Dedifferentiated amniotic fluid mesenchymal stem cell (primary cell): ENCODE data around the gene FAM120A.

Source experiments
- DNase-seq: peaks from one replicate; pipeline ENCODE4 v3.0.0-alpha.2; 2016; ENCODE audit errors: extremely low spot score

Gene FAM120A

DNA sequence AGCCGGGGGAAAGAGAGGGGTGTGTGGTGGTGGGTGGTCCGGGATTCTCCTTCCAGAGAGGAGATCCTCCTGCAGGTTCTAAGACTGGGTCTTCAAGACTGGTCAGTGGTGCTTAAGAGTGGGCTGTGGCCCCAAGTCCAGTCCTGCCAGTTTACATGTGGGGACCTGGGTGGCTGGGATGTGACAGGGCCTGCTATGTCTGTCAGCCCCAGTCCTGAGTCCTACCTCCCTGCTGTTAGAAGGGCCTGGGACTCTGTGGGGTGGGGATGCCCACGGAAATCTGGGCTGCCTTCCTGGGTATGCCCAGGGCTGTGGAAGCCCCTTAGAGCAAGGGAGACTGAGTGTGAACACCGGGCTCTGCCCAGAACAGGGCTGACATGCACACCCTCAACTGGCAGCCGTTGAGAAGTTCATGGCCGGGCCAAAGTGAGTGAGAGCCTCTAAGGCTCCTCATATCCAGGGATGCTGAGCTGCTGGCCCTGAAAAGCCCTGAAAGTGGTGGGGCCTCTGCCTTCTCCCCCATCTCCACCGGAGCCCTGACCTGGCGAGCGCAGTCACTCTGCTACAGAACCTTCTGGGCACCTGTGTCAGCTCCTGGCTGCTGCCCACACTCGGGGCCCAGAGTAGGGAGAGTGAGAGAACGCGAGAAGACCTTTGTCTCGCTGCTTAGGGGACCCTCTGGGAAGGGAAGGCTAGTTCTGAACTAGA lies 126.6 kb downstream of the FAM120A start:
- DNase-seq = no peak

GRCh38 chr9:93578844-93579243 lies 127.4 kb downstream of the FAM120A start:
- no peak for DNase-seq

DNA sequence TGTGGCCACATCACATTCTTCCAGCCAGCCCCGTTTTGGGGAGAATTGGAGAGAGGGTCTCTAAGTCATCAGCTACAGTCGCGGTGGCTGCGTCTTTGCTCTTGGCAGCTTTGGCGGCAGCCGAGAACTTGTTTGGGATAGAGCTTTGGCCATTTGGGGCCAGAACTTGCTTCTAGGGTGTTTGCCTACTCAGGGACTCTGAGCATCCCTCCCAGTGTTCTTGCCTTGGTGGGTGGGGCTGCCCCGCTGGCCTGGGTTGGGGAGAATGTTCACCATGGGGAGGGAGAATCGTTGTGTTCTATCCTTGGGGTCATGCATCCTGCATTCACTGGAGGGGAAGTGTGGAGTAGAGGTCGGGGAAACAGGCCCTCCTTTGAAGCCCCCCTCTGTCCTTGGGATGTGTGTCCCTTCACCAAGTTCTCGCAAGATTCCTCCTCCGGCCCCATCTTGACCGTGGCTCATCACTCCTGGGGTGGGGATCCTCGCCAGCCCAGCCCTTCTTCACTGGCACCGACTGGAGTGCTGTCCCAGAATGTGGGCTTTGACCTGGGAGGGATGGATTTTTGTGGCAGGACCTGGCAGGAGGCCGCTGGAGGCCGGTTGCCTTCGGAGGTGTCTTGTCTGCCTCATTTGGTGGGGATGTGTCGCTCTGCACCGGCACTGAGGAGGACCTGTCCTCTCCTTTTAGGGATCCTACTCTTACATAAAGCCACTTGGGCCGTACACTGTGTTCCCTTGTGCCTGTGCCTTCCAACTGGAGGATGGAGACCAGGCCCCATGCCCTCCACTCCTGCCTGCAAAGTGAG lies 128.4 kb downstream of the FAM120A start:
- DNase-seq = no peak

- DNase-seq = no peak
These were observed 129.3 kb downstream of the FAM120A start for GRCh38 chr9:93580654-93581380.

GRCh38 chr9:93582115-93582514 lies 130.6 kb downstream of the FAM120A start:
- DNase-seq = no peak

DNA sequence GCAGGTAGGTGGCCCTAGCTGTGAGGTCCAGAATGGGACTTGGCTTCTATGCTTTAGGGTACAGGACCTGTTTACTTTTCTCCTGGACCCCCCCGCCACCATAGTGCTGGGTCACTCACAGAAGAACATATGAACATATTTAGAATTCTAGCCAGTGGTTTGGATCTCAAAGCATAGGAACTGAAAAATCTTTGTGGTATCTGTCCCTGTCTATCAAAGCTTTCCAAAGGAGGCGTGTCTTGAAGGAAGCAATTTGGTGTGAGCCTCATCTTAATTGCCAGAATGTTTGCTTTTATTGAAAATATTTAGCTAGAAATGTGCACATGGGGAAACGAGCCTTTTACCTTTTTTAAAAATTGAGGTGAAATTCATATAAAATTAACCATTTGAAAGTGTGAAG lies 131.1 kb downstream of the FAM120A start:
- no peak for DNase-seq

DNA sequence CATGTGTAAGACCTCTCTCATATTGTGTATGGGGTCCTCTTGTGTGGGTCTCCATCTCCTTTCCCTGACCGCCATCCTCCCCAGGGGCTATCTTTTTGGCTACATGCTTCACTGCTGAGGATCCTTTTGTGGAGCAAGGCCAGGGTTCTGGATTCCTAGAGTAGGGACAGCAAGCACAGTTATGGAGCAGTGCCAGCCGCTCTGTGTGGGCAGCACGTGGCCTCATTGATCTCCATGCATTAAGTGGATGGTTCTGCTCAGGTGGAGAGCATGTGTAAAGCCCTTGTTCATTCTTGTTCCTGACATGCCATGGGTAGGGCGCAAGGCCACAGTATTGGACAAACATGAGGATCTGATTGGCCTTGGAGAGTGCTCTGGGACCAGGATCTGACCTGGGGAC lies 133.8 kb downstream of the FAM120A start:
- no peak for DNase-seq

DNA sequence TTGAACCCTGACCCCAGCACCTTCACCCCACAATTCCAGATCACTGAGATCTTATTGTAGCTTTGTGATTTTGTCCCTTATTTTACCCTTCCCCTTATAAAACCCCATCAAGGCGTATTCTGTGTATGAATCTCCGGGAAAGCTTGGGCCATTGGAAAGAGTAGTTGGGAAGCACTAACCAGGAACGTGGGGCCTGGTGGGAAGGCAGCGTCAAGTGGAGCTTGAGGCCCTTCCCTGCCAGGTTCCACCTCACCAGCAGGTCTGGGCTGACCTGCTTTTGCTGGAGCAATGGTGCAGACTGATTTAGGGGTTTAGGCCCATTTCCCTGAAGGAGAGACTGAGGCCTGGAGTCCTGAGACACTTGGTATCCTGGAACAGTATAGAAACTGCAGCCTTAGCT lies 134.2 kb downstream of the FAM120A start:
- DNase-seq = no peak

DNA sequence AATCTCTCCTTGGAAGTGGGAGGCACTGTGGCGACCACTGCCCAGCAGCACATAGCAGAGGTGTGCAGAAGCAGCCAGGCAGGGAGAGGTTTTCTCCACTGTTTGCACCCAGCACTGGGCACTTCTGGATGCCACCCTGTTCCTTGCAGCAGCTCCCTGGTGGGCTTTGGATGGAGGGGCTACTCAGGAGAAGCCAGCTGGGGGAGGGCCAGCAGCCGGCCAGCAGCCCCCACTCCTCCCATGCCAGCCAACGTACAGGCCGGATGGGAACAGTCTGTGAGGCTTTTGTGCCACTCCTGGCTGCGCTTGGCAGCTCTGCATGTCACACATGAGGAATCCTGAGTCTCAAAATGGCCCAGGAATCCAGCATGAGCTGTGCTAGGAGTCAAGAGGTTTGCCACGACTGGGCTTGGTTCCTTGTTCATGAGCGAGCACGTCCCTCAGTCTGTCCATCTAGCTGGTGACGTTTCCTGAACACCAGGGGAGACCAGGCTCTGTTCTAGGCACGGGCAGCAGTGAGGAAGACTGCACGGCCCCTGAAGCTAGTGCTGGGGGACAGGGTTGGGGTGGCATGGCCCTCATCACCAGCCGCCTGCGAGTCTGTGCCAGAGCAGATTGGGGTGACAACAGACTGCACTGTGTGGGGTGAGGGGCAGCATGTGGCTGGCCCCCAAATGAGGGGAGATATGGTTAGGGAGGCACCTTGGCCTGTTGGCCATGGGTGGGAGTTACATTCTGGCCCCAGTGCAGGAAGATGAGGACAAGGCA lies 135.0 kb downstream of the FAM120A start:
- DNase-seq = no peak

DNA sequence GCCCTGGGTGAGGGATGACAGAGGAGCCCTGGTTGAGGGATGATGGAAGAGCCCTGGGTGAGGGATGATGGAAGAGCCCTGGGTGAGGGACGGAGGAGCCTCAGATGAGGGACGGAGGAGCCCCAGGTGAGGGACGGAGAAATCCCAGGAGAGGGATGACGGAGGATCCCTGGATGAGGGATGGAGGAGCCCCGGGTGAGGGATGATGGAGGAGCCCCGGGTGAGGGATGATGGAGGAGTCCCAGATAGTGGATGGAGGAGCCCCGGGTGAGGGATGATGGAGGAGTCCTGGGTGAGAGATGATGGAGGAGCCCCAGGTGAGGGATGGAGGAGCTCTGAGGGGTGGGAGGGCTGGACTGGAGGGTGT lies 135.8 kb downstream of the FAM120A start:
- DNase-seq = no peak

DNA sequence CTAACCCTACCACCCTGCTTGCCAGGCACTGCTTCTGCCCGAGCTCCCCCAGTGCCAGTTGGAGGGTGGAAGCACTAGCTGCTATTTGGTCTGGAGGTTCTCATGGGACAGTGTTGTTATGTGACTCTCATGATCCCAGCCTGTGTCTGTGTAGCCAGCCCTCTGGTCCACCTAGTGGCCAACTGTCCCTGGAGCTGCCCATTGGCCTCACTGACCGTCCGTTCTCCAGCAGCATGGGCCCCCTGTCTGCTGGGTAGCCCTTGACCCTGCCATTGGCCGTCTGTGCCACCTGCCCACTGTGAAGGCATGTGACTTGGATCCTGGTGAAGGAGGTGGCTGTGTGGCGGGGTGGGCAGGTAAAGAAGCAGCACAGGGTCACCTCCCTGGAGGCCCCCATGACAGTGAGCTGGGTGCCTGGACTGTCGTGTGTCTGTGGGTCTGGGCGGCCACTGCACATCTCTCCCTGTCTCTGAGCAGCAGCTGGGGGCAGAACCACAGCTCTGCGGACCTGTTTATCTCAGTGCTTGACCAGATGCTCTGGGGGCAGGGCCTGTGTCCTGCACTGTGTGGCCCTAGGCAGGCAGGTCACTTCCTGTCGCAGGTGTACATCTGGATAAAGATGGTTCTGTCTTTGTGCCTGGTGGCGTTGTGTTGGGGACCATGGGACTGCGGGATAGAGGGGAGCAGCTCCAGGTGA lies 136.3 kb downstream of the FAM120A start:
- DNase-seq = no peak

DNA sequence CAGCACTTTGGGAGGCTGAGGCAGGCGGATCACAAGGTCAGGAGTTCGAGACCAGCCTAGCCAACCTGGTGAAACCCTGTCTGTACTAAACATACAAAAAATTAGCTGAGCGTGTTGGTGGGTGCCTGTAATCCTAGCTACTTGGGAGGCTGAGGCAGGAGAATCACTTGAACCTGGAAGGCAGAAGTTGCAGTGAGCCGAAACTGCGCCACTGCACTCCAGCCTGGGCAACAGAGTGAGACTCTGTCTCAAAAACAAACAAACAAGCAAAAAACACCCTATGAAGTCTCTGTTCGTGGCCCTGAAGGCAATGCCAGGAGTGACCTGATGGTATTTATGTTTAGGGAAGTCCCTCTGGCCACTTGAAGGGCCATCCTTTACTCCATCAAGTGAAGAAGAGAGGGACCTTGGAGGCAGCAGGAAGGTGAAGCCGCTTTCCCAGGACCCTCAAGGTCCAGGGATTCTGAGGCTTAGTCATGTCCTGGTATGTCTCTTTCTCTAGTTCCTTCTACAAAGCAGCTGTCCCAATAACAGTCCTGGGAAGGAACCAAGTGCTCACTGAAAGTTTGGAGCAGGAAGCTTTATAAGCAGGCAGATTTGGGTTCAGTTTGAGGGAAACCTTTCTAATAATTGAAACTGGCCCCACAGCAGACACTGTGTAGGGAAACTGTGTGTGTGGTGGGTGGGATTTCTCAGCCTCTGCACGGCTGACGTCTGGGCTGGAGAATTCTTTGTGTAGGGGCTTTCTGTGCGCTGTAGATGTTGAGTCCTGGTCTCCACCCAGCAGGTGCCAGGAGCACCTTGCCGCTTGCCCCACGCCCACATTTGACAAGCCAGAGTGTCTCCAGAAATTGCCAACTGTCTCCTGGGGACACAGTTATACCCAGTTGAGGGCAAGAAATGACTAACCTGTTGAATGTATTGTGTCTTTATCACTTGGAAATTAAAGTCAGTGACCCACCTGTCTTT lies 137.4 kb downstream of the FAM120A start:
- DNase-seq = no peak

GRCh38 chr9:93589688-93590087 lies 138.2 kb downstream of the FAM120A start:
- DNase-seq = no peak

- DNase-seq = no peak
These were observed 139.2 kb downstream of the FAM120A start for GRCh38 chr9:93590609-93591234.

DNA sequence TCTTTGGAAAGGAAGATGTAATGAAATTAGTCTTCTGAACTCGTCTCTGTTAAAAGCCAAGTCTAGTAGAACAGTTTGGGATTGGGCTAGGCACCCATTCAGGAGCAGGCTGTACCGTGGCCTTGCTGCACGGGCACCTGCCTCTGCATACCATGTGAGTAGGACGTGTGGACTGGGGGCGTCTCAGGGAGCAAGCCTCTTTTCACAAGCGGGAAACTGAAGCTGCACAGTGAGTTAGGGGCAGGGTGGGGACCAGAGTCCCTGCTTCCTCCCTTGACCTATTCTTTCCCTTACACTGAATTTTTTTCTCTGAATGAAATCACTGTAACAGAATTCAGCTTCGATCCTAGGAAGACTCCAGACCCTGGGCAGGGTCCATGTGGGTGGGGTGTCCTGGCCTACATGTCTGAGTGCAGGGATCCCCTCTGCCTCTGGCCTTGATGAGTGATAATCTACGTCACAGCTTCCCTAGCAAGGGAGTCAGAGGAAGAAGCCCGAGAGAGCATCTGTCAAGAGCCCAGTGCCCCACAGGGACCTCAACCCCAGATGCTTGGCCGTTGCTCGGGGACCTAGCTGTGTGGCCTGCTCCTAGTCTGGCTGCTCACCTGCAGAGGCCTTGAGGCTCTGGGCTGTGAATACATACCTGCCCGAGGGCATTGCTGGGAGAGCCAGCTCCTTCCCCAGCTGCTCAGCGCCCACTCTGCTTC lies 140.0 kb downstream of the FAM120A start:
- DNase-seq = no peak

DNA sequence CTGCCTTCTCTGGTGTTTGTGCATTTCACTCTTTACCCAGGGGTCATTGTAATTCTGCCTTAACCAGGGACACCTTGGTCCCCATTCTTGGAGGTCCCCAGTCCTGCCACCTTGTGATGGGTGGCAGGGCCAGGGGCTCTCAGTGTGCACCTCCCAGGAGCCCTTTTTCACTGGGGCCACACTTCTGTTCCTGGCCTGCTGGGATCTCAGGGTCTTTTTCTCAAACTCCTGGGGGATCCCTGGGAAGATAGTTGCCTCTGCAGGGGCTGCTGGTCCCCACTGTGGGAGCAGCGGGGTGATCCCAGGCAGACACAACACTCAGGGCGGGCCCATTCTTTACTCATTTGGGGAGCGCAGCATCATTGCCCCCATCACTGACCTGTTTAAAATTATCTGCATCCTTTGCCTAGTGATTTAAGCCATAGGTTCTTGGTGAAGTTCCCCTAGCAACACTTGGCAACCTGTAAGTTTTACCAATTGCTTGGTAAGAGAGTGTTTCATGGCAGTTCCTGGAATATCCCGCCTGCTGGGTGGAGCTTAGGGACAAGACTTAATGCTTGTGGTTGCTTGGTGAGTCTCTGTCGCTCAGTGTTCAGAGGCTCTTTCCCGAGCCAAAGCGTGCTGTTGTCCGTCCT lies 140.6 kb downstream of the FAM120A start:
- no peak for DNase-seq

DNA sequence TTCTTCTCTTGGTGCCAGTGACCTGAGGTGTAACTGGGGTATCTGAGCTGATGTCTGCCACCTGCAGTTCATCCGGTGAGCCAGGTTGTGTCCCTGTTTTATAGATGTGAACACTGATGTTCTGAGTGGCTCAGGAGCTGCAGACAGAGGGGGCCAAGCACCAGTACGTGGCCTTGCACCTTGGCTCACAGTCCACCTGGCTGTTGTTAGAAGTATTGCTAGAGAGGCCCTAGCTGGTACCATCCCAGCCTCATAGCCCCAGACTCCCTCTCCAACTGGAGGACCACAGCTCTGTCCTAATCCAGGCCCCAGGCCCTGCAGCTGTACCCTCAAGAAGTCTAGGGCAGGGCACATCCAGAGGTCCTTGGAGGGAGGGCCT lies 141.1 kb downstream of the FAM120A start:
- no peak for DNase-seq

GRCh38 chr9:93593144-93593658 lies 141.7 kb downstream of the FAM120A start:
- DNase-seq = no peak
